NCI-H2107 treated with DMSO at 0.1 percent for 48 hours (cell line): Measurements from ENCODE around the gene HSPA1B.
A peak's percentile ranks its signal among the peaks of the same experiment; 100 is the strongest.
"Not testable (repeated sequence)": the region's sequence is repeated elsewhere in the genome, so short reads cannot be mapped to it uniquely, and the experiment has no call there.

Source experiments
- DNase-seq: peaks from one replicate; lab custom pipeline; 2025; ENCODE audit not compliant: unreplicated experiment; lab: John Stamatoyannopoulos, UW

HSPA1B gene

DNA sequence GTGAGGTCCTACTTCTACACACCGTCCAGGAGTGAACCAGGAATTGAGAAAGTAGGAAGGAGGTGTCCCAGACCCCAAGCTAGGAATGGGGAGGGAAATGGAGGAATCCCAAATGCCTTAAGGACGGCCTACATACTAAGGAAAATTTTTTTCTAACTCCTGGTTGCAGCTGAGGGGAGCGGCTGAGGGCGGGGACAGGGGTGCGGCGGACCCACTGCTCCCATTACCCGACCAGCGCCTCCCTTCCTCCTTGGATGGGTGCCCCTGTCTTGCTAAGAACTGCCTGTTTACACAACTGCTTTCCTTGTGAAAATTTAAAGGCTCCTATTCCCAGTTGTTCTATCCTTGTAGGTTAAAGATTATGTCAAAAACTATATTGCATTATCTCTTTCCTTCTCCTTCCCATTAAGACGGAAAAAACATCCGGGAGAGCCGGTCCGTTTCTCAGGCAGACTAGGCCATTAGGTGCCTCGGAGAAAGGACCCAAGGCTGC, 699 bp upstream of the HSPA1B start:
- DNase-seq: no peak

GRCh38 chr6:31829633-31830283, 2.2 kb downstream of the HSPA1B start:
- no peak for DNase-seq

DNA sequence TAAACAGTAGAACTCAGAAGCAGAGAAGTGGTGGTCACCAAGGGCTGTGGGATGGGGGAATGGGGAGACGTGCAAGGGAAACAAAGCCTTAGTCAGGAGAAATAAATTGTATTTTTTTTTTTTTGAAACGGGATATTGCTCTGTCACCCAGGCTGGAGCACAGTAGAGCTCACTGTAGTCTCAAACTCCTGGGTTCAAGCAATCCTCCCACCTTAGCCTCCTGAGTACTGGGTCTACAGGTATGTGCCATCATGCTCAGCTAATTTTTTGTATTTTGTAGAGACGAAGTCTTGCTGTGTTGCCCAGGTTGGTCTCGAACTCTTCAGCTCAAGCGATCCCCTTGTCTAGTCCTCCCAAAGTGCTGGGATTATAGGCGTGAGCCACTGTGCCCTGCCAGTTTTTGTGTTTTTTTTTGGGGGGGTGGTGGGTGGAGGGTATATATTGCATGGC, 3.4 kb downstream of the HSPA1B start:
- DNase-seq: no peak

DNA sequence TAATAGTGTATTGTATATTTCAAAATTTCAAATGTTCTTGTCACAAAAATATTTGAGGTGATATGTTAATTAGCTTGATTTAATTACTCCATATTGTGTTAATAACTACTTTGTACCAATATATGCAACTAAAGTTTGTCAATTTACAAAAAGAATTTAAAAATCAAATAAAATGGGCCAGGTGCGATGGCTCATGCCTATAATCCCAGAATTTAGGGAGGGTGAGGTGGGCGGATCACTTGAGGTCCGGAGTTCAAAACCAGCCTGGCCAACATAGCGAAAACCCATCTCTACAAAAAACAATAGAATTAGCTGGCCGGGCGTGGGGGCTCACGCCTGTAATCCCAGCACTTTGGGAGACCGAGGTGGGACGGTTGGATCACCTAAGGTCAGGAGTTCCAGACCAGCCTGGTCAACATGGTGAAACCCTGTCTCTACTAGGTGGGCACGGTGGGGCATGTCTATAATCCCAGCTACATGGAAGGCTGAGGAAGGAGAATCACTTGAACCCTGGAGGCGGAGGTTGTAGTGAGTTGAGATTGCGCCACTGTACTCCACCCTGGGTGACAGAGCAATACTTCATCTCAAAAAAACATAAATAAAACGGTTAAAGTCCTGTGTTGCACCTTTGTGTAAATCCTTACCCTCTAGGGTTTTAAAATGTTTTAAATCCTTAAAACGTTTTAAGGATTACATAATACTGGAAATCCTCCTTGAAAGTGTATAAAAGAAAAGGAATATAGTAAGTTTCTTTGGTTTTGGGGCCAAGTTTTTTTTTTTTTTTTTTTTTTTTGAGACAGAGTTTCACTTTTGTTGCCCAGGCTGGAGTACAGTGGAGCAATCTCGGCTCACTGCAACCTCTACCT, 4.0 kb downstream of the HSPA1B start:
- no peak for DNase-seq

- peak; percentile 62 for DNase-seq
These were observed 7.1 kb downstream of the HSPA1B start for GRCh38 chr6:31834367-31835250.

GRCh38 chr6:31836047-31836473, 8.5 kb downstream of the HSPA1B start:
- DNase-seq: no peak

DNA sequence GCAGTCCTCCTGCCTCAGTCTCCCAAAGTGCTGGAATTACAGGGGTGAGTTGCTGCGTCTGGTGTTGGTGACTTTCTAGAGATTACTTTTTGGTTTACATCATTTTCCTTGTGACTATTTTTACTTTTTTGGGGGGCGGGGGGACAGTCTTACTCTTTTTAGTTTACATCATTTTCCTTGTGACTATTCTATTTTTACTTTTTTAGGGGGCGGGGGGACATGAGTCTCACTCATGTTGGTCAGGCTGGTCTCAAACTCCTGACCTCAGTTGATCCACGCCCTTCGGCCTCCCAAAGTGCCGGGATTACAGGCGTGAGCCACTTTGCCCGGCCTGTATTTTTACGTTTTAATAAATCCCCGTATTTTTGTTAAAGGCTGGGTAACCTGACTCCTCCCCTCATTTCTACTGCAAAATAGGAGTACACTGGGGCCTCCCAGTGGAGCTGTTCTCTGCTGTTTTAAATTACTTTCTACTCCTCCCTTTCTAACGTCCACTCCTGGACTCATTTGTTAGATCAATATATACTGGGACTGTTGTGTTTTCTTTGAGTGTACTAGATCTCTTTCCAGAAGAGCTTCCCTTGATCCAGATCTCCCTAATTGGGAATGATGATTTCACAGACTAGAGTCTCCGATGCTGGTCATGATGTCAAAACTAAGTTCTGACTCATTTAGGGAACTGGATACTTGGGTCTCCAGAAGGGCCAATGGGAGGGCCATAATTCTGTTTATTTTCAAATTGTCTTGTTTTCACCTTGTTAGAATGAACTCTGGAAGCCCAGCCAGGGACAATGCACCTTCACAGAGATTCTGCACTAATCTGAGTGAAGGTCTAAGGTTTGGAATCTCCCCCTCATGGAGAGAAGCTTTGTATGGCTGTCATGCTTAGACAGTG, 9.2 kb downstream of the HSPA1B start:
- DNase-seq: no peak

DNA sequence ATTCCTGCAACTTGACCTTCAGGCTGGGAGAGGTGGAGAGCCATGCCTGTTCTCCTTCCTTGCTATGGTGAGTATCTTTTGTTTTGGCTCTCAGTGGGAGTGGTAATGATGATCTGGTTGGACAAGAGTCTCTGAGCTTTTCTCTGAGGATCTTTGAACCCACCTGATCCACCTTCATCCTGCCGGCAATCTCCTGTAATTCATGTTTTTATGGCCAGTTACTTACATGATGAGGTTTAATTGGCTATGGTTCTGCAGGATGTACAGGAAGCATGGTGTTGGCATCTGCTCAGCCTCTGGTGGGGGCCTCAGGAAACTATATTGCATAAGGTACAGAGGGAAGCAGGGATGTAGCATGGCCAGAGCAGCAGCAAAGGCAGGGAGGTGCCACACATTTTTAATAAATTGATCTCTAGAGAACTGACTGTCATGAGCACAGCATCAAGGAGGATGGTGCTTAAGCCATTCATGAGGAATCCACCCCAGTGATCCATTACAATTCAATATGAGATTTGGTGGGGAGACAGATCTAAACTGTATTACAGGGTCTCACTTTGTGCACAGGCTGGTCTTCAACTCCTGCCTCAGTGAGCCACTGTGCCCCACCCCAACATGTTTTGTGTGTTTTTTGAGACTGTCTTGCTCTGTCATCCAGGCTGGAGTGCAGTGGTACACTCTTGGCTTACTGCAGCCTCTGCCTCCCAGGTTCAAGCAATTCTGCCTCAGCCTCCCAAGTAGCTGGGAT, 10.0 kb downstream of the HSPA1B start:
- no peak for DNase-seq

DNA sequence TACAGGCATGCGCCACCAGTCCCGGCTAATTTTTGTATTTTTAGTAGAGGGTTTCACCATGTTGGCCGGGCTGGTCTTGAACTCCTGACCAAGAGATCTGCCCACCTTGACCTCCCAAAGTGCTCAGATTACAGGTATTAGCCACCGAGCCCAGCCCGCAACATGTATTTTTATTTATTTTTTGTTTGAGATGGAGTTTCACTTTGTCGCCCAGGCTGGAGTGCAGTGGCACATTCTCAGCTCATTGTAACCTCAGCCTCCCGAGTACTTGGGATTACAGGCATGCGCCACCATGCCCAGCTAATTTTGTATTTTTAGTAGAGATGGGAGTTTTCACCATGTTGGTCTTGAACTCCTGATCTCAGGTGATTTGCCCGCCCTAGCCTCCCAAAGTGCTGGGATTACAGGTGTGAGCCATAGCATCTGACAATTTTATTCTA, 10.6 kb downstream of the HSPA1B start:
- DNase-seq: not testable (repeated sequence)

DNA sequence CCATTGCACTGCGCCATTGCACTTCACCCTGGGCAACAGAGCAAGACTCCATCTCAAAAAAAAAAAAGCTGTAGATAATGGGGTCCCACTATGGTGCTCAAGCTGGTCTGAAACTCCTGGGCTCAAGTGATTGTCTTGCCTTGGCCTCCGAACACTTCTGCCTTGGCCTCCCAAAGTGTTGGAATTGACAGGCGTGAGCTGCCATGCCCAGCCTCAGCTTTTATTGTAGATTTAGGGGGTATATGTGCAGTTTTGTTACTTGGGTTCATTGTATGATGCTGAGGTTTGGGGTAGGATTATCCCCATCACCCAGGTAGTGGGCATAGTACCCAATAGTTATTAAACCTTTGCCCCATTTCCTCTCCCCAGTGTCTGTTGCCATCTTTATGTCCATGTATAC, 11.4 kb downstream of the HSPA1B start:
- no peak for DNase-seq

DNA sequence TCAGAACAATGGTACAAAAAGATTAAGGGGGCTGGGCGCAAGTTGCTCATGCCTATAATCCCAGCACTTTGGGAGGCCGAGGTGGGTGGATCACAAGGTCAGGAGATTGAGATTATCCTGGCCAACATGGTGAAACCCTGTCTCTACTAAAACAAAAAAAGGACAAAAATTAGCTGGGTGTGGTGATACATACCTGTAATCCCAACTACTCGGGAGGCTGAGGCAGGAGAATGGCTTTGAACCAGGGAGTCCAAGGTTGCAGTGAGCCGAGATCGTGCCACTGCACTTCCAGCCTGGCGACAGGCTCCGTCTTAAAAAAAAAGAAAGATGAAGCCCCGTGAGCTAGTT, 12.2 kb downstream of the HSPA1B start:
- DNase-seq: not testable (repeated sequence)

- no peak for DNase-seq
These were observed 14.5 kb downstream of the HSPA1B start for GRCh38 chr6:31842053-31842452.

DNA sequence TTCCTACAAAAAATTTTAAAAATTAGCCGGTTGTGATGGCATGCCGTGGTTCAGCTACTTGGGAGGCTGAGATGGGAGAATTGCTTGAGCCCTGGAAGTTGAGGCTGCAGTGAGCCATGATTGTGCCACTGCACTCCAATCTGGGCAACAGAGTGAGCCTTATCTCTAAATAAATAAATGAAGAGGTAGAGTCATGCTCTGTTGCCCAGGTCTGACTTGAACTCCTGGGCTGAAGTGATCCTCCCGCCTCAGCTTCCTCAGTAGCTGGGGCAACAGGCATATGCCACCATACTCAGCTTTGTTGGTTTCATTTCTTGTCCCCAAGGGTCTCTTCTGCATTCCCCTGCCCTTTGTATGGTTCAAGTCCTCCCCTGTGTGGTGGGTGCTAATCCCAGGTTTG, 17.0 kb downstream of the HSPA1B start:
- no peak for DNase-seq

- no peak for DNase-seq
These were observed 19.9 kb downstream of the HSPA1B start for GRCh38 chr6:31847276-31847978.

DNA sequence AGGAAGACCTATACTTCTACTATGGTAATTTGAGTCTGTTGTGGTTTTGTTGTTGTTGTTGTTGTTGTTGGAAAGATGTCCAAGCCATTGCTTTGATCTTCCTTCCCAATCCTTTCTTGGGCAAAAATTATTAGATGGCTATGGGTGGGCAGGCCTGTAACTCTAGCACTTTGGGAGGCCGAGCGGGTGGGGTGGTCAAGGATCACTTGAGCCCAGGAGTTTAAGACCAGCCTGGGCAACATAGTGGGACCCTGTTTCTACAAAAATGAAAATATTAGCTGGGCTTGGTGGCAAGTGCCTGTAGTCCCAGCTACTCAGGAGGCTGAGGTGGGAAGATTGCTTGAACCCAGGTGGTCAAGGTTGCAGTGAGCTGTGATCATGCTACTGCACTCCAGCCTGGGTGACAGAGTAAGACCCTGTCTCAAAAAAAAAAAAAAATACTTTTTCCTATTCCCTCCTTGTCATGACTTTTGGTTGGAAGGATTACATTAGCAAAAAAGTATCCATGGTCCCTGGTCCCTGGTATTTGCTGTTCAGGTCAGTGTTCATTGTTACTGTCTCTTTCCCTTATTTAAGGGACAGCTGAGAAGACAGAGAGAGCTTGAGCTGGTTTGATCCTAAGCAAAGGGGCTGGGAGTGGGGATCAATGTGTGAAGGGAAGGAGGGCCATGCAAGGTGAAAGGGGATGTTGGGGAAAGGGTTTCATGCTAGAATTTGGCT, 23.4 kb downstream of the HSPA1B start:
- DNase-seq: no peak

GRCh38 chr6:31851485-31851832, 23.9 kb downstream of the HSPA1B start:
- no peak for DNase-seq

DNA sequence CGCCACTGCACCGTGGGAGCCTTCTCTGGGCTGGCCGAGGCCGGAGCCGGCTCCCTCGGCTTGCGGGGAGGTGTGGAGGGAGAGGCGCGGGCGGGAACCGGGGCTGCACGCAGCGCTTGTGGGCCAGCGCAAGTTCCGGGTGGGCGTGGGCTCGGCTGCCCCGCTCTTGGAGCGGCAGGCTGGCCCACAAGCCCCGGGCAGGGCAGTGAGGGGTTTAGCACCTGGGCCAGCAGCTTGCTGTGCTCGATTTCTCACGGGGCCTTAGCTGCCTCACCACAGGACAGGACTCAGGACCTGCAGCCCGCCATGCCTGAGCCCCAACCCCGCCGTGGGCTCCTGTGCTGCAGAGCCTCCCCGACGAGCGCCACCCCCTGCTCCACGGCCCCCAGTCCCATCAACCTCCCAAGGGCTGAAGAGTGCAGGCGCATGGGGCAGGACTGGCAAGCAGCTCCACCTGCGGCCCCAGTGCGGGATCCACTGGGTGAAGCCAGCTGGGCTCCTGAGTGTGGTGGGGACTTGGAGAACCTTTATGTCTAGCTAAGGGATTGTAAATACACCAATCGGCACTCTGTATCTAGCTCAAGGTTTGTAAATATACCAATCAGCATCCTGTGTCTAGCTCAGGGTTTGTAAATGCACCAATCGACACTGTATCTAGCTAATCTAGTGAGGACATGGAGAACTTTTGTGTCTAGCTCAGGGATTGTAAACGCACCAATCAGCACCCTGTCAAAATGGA, 24.6 kb downstream of the HSPA1B start:
- DNase-seq: not testable (repeated sequence)

DNA sequence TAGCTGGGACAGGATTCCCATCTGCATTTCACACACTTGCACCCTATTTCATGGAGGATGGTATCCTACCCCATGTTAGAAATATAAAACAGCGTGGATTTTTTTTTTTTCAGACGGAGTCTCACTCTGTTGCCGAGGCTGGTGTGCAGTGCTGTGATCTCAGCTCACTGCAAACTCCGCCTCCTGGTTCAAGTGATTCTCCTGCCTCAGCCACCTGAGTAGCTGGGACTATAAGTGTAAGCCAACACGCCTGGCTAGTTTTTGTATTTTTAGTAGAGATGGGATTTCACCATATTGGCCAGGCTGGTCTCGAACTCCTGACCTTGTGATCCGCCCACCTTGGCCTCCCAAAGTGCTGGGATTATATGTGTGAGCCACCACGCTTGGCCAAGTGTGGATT, 30.2 kb downstream of the HSPA1B start:
- DNase-seq: not testable (repeated sequence)
